HEK293 (cell line): ENCODE measurements around the gene NHEJ1.
A peak's percentile ranks its signal among the peaks of the same experiment; 100 is the strongest.

Experiments
- KLF17 ChIP-seq: fragments of 450-650 bp; formaldehyde crosslinking; IDR thresholded peaks from 2 replicates; pipeline ENCODE4 v1.5.1; 2016; ENCODE audit warnings: missing biosample characterization, missing genetic modification characterization
- PRDM10 ChIP-seq: fragments of 450-650 bp; formaldehyde crosslinking; IDR thresholded peaks from 2 replicates; pipeline ENCODE4 v1.5.1; 2016; ENCODE audit warnings: missing biosample characterization, missing genetic modification characterization
- PRDM2 ChIP-seq: fragments of 450-650 bp; formaldehyde crosslinking; IDR thresholded peaks from 2 replicates; pipeline ENCODE4 v1.5.1; 2016; ENCODE audit warnings: missing biosample characterization, missing genetic modification characterization, borderline replicate concordance
- YY1 ChIP-seq: fragments of 450-650 bp; formaldehyde crosslinking; IDR thresholded peaks from 2 replicates; pipeline ENCODE4 v1.5.1; 2018; ENCODE audit warnings: missing biosample characterization, missing genetic modification characterization
- ZEB2 ChIP-seq: fragments of 450-650 bp; formaldehyde crosslinking; IDR thresholded peaks from 2 replicates; pipeline ENCODE4 v1.5.1; 2016; ENCODE audit warnings: missing biosample characterization, missing genetic modification characterization
- ZNF114 ChIP-seq: fragments of 450-650 bp; formaldehyde crosslinking; IDR thresholded peaks from 2 replicates; pipeline ENCODE4 v1.5.0; 2017; ENCODE audit warnings: missing biosample characterization, missing genetic modification characterization
- ZNF449 ChIP-seq: fragments of 450-650 bp; formaldehyde crosslinking; IDR thresholded peaks from 2 replicates; pipeline ENCODE4 v1.5.1; 2017; ENCODE audit warnings: missing biosample characterization, mild to moderate bottlenecking, missing genetic modification characterization, moderate library complexity
- ZNF513 ChIP-seq: fragments of 450-650 bp; IDR thresholded peaks from 2 replicates; pipeline ENCODE4 v1.5.1; 2018; ENCODE audit warnings: missing biosample characterization, missing genetic modification characterization
- ZNF629 ChIP-seq: fragments of 450-650 bp; formaldehyde crosslinking; IDR thresholded peaks from 2 replicates; pipeline ENCODE4 v1.5.1; 2017; ENCODE audit warnings: missing biosample characterization, missing genetic modification characterization
- ZNF645 ChIP-seq: fragments of 450-650 bp; formaldehyde crosslinking; IDR thresholded peaks from 2 replicates; pipeline ENCODE4; 2016; ENCODE audit warnings: missing biosample characterization, missing genetic modification characterization
- ZNF664 ChIP-seq: fragments of 450-650 bp; formaldehyde crosslinking; IDR thresholded peaks from 2 replicates; pipeline ENCODE4 v1.5.1; 2016; ENCODE audit warnings: missing biosample characterization, missing genetic modification characterization
- ZNF692 ChIP-seq: fragments of 450-650 bp; formaldehyde crosslinking; IDR thresholded peaks from 2 replicates; pipeline ENCODE4 v1.5.1; 2016; ENCODE audit warnings: missing biosample characterization, missing genetic modification characterization
- ZNF777 ChIP-seq: fragments of 450-650 bp; formaldehyde crosslinking; IDR thresholded peaks from 2 replicates; pipeline ENCODE4 v1.5.1; 2017; ENCODE audit warnings: missing biosample characterization, missing genetic modification characterization, borderline replicate concordance
- ZNF792 ChIP-seq: fragments of 450-650 bp; formaldehyde crosslinking; IDR thresholded peaks from 2 replicates; pipeline ENCODE4 v1.5.1; 2016; ENCODE audit warnings: missing biosample characterization, missing genetic modification characterization
- ZSCAN5A ChIP-seq: fragments of 450-650 bp; formaldehyde crosslinking; IDR thresholded peaks from 2 replicates; pipeline ENCODE4 v1.5.1; 2016; ENCODE audit warnings: missing biosample characterization, missing genetic modification characterization

NHEJ1 gene

GRCh38 chr2:219160186-219161017, at the start of gene NHEJ1 (continued):
- TF ChIP-seq YY1 (no peak), ZNF645 (no peak), ZNF629 (tag by site-specific recombination) (0 out of 2 replicates have a peak, but pooled peaks have one; percentile 11), ZNF692 (peak; percentile 97), PRDM10 (tag by site-specific recombination) (peak; percentile 86), ZNF777 (no peak), PRDM2 (tag by site-specific recombination) (no peak), ZNF792 (tag by site-specific recombination) (no peak), ZEB2 (tag by site-specific recombination) (0 out of 2 replicates have a peak, but pooled peaks have one; percentile 38), ZNF513 (no peak), ZNF449 (tag by site-specific recombination) (peak; percentile 88), ZNF114 (no peak), ZSCAN5A (tag by site-specific recombination) (0 out of 2 replicates have a peak, but pooled peaks have one; percentile 53), KLF17 (tag by site-specific recombination) (peak; percentile 57; the same call in 1 of the 2 replicates), ZNF664 (no peak)
